HepG2 (cell line): ENCODE data around the gene TEX14. TPM values are rescaled to one million over a fixed set of nuclear protein-coding genes. Genes with fewer than 3 reads are reported as not detected.

Experiments
- ATAC-seq: fragments of 200-7000 bp; cut with Tn5 transposase; 3 replicates; pipeline ENCODE4 v1.9.1; 2020; ENCODE audit warnings: mild to moderate bottlenecking, moderate library complexity
- BruUV-seq: library from RNA; stranded (reverse); fragments of 400-500 nt; replicated peaks from 2 replicates; lab custom pipeline; 2021; lab: Mats Ljungman, UMichigan
- CTCF ChIA-PET: fragments of 300-600 bp; formaldehyde crosslinking; extraction: SDS; loops from one replicate; lab custom pipeline; 2021; ENCODE audit warnings: low total read pairs, inconsistent platforms, low intra/inter-chr PET ratio; lab: Yijun Ruan, JAX
- POLR2A ChIA-PET: fragments of 350-600 bp; sonication (Branson Sonifier 250); formaldehyde crosslinking; loops from one replicate; lab custom pipeline; 2020; ENCODE audit warnings: antibody characterized with exemption, inconsistent platforms; lab: Yijun Ruan, JAX
- DNase-seq: peaks from one replicate; pipeline ENCODE4 v3.0.0-alpha.2; 2015; ENCODE audit warnings: low spot score
- FAIRE-seq: peaks from 3 replicates; lab custom pipeline; 2011; peaks lifted over from hg19 to GRCh38; lab: Jason Lieb, UNC
- H2AFZ ChIP-seq: one replicate; pipeline ENCODE4 v1.6.1; 2011; ENCODE audit warnings: low read length, inconsistent platforms
- H3K27ac ChIP-seq: fragments of 300-600 bp; 3 replicates; pipeline ENCODE4 v1.8.0; 2011; ENCODE audit warnings: mixed run types, mild to moderate bottlenecking, mixed read lengths, low read length, inconsistent platforms; ENCODE audit not compliant: insufficient read depth; ENCODE audit errors: extremely low read length
- H3K27me3 ChIP-seq, 2 experiments: fragments of 200-600 bp in 1 of 2; 2 replicates in 1 of 2; 3 replicates in 1 of 2; pipeline versions ENCODE4 v1.6.0 to v1.8.0; 2011; ENCODE audit warnings: low read length in 2 of 2, mild to moderate bottlenecking in 2 of 2, moderate library complexity in 2 of 2, inconsistent platforms in 1 of 2; ENCODE audit not compliant: insufficient read depth in 2 of 2, control insufficient read depth in 1 of 2
- H3K36me3 ChIP-seq, 2 experiments: fragments of 200-600 bp in 1 of 2; replicated peaks in 1 of 2; 2 replicates in 1 of 2; 3 replicates in 1 of 2; pipeline versions ENCODE4 v1.5.1 to v1.8.0; 2011; ENCODE audit warnings: low read length in 2 of 2, inconsistent platforms in 1 of 2; ENCODE audit not compliant: insufficient read depth in 2 of 2, control insufficient read depth in 1 of 2
- H3K4me1 ChIP-seq: 2 replicates; pipeline ENCODE4 v1.5.1; 2012; ENCODE audit warnings: low read length, inconsistent platforms; ENCODE audit not compliant: insufficient read depth
- H3K4me2 ChIP-seq: 2 replicates; pipeline ENCODE4 v1.6.0; 2011; ENCODE audit warnings: low read depth, low read length, inconsistent platforms
- H3K4me3 ChIP-seq, 3 experiments: fragments of 200-600 bp in 1 of 3; sonication (generic), shearing (Covaris generic) in 1 of 3; replicated peaks in 1 of 3; 2 replicates each; pipeline ENCODE4 v1.5.1; 2011 to 2016; ENCODE audit warnings: low read length in 3 of 3, inconsistent platforms in 2 of 3, low read depth in 2 of 3, mild to moderate bottlenecking in 2 of 3, control low read depth in 1 of 3, mixed read lengths in 1 of 3; ENCODE audit not compliant: insufficient read depth in 1 of 3
- H3K79me2 ChIP-seq: one replicate; pipeline ENCODE4 v1.6.1; 2011; ENCODE audit warnings: low read length, inconsistent platforms; ENCODE audit not compliant: insufficient read depth
- H3K9ac ChIP-seq: 2 replicates; pipeline ENCODE4 v1.6.0; 2011; ENCODE audit warnings: mild to moderate bottlenecking, low read depth, low read length, inconsistent platforms; ENCODE audit not compliant: insufficient read depth
- H3K9me3 ChIP-seq: 2 replicates; pipeline ENCODE4 v1.5.1; 2012; ENCODE audit warnings: mild to moderate bottlenecking, low read length
- H4K20me1 ChIP-seq: 2 replicates; pipeline ENCODE4 v1.6.0; 2011; ENCODE audit warnings: inconsistent platforms, mild to moderate bottlenecking, low read length, moderate library complexity; ENCODE audit not compliant: insufficient read depth
- BRD4 ChIP-seq: sonication (generic); formaldehyde crosslinking; IDR thresholded peaks from 2 replicates; pipeline ENCODE4 v1.4.0; 2020; ENCODE audit warnings: missing genetic modification reagents
- CHCHD3 ChIP-seq: sonication (generic); formaldehyde crosslinking; IDR thresholded peaks from 2 replicates; pipeline ENCODE4 v1.8.0; 2022; ENCODE audit warnings: mild to moderate bottlenecking, missing genetic modification reagents, moderate library complexity
- FOXO4 ChIP-seq: sonication (generic); formaldehyde crosslinking; conservative IDR thresholded peaks from 2 replicates; pipeline ENCODE4 v1.8.1; 2023; ENCODE audit warnings: missing genetic modification reagents
- GABPB1 ChIP-seq: IDR thresholded peaks from 2 replicates; pipeline ENCODE4 v1.6.1; 2016; ENCODE audit warnings: mild to moderate bottlenecking, missing genetic modification reagents, moderate library complexity, missing compliant biosample characterization
- NFE2L1 ChIP-seq: sonication (generic); formaldehyde crosslinking; IDR thresholded peaks from 2 replicates; pipeline ENCODE4 v1.4.0; 2020; ENCODE audit warnings: missing genetic modification reagents, mild to moderate bottlenecking, borderline replicate concordance
- NFRKB ChIP-seq: fragments of 450-650 bp; IDR thresholded peaks from 2 replicates; pipeline ENCODE4 v1.6.1; 2017
- PBX2 ChIP-seq: IDR thresholded peaks from 2 replicates; pipeline ENCODE4 v1.6.1; 2016; ENCODE audit warnings: control low read depth
- SALL1 ChIP-seq: sonication (generic); formaldehyde crosslinking; IDR thresholded peaks from 2 replicates; pipeline ENCODE4 v1.8.0; 2022; ENCODE audit warnings: mild to moderate bottlenecking, missing genetic modification reagents
- TGIF2 ChIP-seq: IDR thresholded peaks from 2 replicates; pipeline ENCODE4 v1.6.1; 2016; ENCODE audit warnings: control low read depth, missing compliant biosample characterization
- ZHX1 ChIP-seq: sonication (generic); formaldehyde crosslinking; IDR thresholded peaks from 2 replicates; pipeline ENCODE4 v1.8.1; 2022; ENCODE audit warnings: low read depth, mild to moderate bottlenecking, missing genetic modification reagents
- WGBS: methylation state at CpG from one replicate; pipeline ENCODE4 v1.1.6; 2017; ENCODE audit warnings: low lambda C conversion rate; 5-methylcytosine and 5-hydroxymethylcytosine counted together
- in situ Hi-C: cut with HindIII; loops from 2 replicates; pipeline ENCODE4 v1.10.0; 2017; ENCODE audit warnings: low pct_unique_long_range_greater_than_20kb; ENCODE audit not compliant: extremely low pct_ligation_motif_present
- intact Hi-C: fragments of 100-400 bp; cut with micrococcal nuclease; formaldehyde crosslinking; loops from one replicate; pipeline ENCODE4 v1.10.0; 2022; ENCODE audit not compliant: unreplicated experiment
- polyA plus RNA-seq, 8 experiments: library from polyadenylated mRNA; depleted of rRNA in 3 of 8; stranded (reverse) in 7 of 8; unstranded in 1 of 8; fragments of >200 nt; fragmentation: Illumina TruSeq in 4 of 8; extraction: Trizol in 4 of 8; gene quantifications; 2 replicates each; pipeline versions ENCODE4 v1.2.1 to v1.2.3, GENCODE V29; 2011 to 2016; ENCODE audit warnings: low read depth in 4 of 8, missing spikeins in 1 of 8, mixed read lengths in 1 of 8; ENCODE audit not compliant: insufficient read depth in 1 of 8
- total RNA-seq, 5 experiments: library from RNA; depleted of rRNA; stranded (reverse); fragments of >200 nt; fragmentation: Illumina TruSeq; extraction: Trizol; gene quantifications; 2 replicates each; pipeline ENCODE4 v1.2.3, GENCODE V29; 2016; ENCODE audit warnings: low read depth in 1 of 5

Gene TEX14
- total and polyA plus RNA-seq, 2 of the 13 experiments (the other 11 are each of a cell fraction or from before 2014, with no cell fraction given): 0.04 to 0.07 TPM

GRCh38 chr17:58706351-58707140, 14.7 kb upstream of the TEX14 start:
- POLR2A ChIA-PET: no interaction called here
- TF ChIP-seq PBX2 (CRISPR knock-in tag) (no peak), GABPB1 (CRISPR knock-in tag) (no peak), CHCHD3 (CRISPR knock-in tag) (no peak), SALL1 (CRISPR knock-in tag) (no peak), TGIF2 (CRISPR knock-in tag) (no peak), BRD4 (CRISPR knock-in tag) (no peak), FOXO4 (CRISPR knock-in tag) (no peak), ZHX1 (CRISPR knock-in tag) (no peak), NFRKB (no peak), NFE2L1 (no peak)

More at GRCh38 chr17:58706351-58707140, 14.7 kb upstream of the TEX14 start:
- Histone ChIP-seq H3K27me3 (no peaks in the 10 kb centered on the region), H3K36me3 (peaks cover 2 to 5% of the 10 kb centered on the region in 2 experiments; a peak in 4 of 5 replicates), H3K9ac (no peak overlapping the region), H3K4me1 (no peaks in the 10 kb centered on the region), H2AFZ (no peak overlapping the region), H3K27ac (no peak overlapping the region), H3K9me3 (no peaks in the 10 kb centered on the region), H3K4me2 (no peak overlapping the region), H3K79me2 (no peaks in the 10 kb centered on the region), H3K4me3 (no peak overlapping the region), H4K20me1 (no peaks in the 10 kb centered on the region)
- intact Hi-C loops (no loop called here), in situ Hi-C loops (no loop called here)
- WGBS: 95% methylated on average over 3 of the region's 3 CpGs
- DNase-seq (no peak), FAIRE-seq (no peak), ATAC-seq (no peak)
- CTCF ChIA-PET: no interaction called here
- BruUV-seq: no TSS peak
